Stimulated activated CD8-positive, alpha-beta memory T cell treated with anti-CD3 and anti-CD28 coated beads, Interleukin-12 subunit alpha, Interleukin-12 subunit beta, amount 100 ng/mL, for 1 hour (primary cell): ENCODE measurements around the gene ZFAND2B.
"Not testable (repeated sequence)": the region's sequence is repeated elsewhere in the genome, so short reads cannot be mapped to it uniquely, and the experiment has no call there.

Experiments
- DNase-seq: peaks from one replicate; pipeline ENCODE4 v3.0.0-alpha.2; 2020; ENCODE audit warnings: low read depth

ZFAND2B gene

GRCh38 chr2:219175928-219176817, 30.4 kb upstream of the ZFAND2B start:
- DNase-seq: peak; percentile 8

- DNase-seq: peak; percentile 76
Observed at GRCh38 chr2:219176818-219177551, 29.6 kb upstream of the ZFAND2B start, which contains the start of gene CNPPD1. Gene CNPPD1 (minus strand): TSS chr2:219176925. CDS start chr2:219176828, 97 bp downstream.

- DNase-seq: peak; percentile 66
Observed at GRCh38 chr2:219177552-219178376, 28.8 kb upstream of the ZFAND2B start, which contains the start of gene RETREG2. Gene RETREG2 (plus strand): TSS chr2:219178275. CDS start chr2:219178353, 78 bp downstream.

GRCh38 chr2:219178377-219179175, 28.0 kb upstream of the ZFAND2B start:
- DNase-seq: no peak

GRCh38 chr2:219179601-219180465, 26.7 kb upstream of the ZFAND2B start:
- DNase-seq: no peak

- no peak for DNase-seq
Observed at GRCh38 chr2:219180961-219181360, 25.6 kb upstream of the ZFAND2B start.

- no peak for DNase-seq
Observed at GRCh38 chr2:219181531-219181930, 25.1 kb upstream of the ZFAND2B start.

- DNase-seq: no peak
Observed at GRCh38 chr2:219182331-219183150, 24.0 kb upstream of the ZFAND2B start.

GRCh38 chr2:219183151-219183772, 23.3 kb upstream of the ZFAND2B start:
- no peak for DNase-seq

- no peak for DNase-seq
Observed at GRCh38 chr2:219184121-219184520, 22.5 kb upstream of the ZFAND2B start.

GRCh38 chr2:219186754-219187456, 19.7 kb upstream of the ZFAND2B start:
- DNase-seq: no peak

GRCh38 chr2:219197388-219197787, 9.2 kb upstream of the ZFAND2B start:
- no peak for DNase-seq

GRCh38 chr2:219198974-219199373, 7.6 kb upstream of the ZFAND2B start:
- no peak for DNase-seq

GRCh38 chr2:219199470-219200211, 6.9 kb upstream of the ZFAND2B start:
- DNase-seq: no peak

- peak; percentile 9 for DNase-seq
Observed at GRCh38 chr2:219200502-219201326, 5.9 kb upstream of the ZFAND2B start.

GRCh38 chr2:219201331-219201730, 5.3 kb upstream of the ZFAND2B start:
- DNase-seq: not testable (repeated sequence)
